ENCODE results near the gene SV2B.

The SV2B gene

DNA sequence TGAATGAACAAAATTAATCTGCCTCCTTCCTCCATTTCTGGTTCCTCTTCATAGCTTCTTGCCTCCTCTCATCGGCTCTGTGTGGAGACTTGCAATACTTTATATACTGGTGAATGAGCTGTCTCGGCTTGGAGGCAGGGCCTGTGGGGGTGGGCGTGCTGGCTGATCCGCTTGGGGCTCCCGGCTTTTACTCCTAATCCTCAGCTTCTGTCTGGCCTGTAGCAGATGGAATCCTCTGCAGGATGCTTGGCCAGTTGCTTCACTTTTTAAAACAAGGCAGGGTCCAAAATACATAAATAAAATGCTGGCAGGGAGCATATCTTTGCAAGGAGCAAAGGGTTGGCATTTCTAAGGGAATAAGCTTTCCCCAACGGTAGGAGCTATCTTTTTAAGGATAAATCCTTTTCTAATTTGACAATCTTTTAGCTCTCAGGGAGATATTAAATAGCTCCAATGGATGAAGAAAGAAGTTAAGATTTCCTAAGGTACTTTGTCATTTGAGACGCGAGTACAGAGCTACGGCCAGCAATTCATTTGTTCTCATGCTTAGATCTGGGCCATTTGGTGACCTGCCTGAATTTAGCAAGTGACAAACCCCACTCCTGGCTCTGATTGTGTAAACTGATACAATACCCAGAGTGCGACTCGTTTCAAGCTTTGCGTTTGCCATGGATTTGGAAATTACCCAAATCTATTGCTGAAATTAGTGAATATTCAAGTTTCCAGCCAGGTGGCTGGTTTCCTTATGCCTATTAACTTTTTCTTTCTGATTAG is 18.9 kb downstream of the SV2B start:
- Histone ChIP-seq H3K9me3 (no peaks in the 10 kb centered on the region), H3K4me3 (ENCODE audit: low read depth, low read length) (no peak overlapping the region), H3K36me3 (no peaks in the 10 kb centered on the region), H3K4me1 (no peaks in the 10 kb centered on the region), H3K27me3 (peaks cover 45% of the 10 kb centered on the region)
- TF ChIP-seq CTCF (IDR thresholded peaks at IDR 0.05; ENCODE audit: low read depth, low read length), result no peak
- no peak for DNase-seq

GRCh38 chr15:91122296-91122695 is 22.2 kb downstream of the SV2B start:
- Histone ChIP-seq H3K9me3 (no peaks in the 10 kb centered on the region), H3K4me3 (ENCODE audit: low read depth, low read length) (no peak overlapping the region), H3K36me3 (no peaks in the 10 kb centered on the region), H3K4me1 (no peaks in the 10 kb centered on the region), H3K27me3 (peaks cover 59% of the 10 kb centered on the region)
- no peak for TF ChIP-seq CTCF (IDR thresholded peaks at IDR 0.05; ENCODE audit: low read depth, low read length)
- no peak for DNase-seq

DNA sequence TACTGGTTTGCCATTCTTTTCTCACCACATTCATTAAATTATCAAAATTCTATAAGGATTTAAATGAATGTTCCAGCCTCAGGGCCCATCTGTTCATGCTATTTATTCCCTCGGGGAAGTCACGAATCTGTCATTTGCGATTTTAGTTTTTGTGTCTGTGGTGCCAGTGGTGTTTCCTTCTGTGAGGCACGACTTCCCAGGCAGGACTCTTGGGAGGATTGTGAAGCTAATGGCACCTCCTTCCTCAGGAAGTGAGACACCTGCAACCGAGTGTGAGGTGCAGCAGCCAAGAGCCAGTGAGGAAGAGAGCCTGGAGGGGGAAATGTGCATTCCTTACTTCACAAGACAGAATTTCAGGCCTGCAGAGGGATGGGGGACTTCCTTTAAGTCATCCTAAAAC is 24.1 kb downstream of the SV2B start:
- Histone ChIP-seq H3K36me3 (no peaks in the 10 kb centered on the region), H3K27me3 (peaks cover 64% of the 10 kb centered on the region), H3K4me3 (ENCODE audit: low read depth, low read length) (no peak overlapping the region), H3K9me3 (no peaks in the 10 kb centered on the region), H3K4me1 (no peaks in the 10 kb centered on the region)
- no peak for TF ChIP-seq CTCF (IDR thresholded peaks at IDR 0.05; ENCODE audit: low read depth, low read length)
- no peak for DNase-seq

GRCh38 chr15:91125162-91125561 is 25.1 kb downstream of the SV2B start:
- peaks cover 64% of the 10 kb centered on the region for H3K27me3 ChIP-seq
- no peak overlapping the region for H3K4me3 ChIP-seq (ENCODE audit: low read depth, low read length)
- no peaks in the 10 kb centered on the region for H3K9me3 ChIP-seq
- no peak for DNase-seq
- no peaks in the 10 kb centered on the region for H3K4me1 ChIP-seq
- H3K36me3 ChIP-seq, result no peaks in the 10 kb centered on the region
- TF ChIP-seq CTCF (IDR thresholded peaks at IDR 0.05; ENCODE audit: low read depth, low read length), result no peak

DNA sequence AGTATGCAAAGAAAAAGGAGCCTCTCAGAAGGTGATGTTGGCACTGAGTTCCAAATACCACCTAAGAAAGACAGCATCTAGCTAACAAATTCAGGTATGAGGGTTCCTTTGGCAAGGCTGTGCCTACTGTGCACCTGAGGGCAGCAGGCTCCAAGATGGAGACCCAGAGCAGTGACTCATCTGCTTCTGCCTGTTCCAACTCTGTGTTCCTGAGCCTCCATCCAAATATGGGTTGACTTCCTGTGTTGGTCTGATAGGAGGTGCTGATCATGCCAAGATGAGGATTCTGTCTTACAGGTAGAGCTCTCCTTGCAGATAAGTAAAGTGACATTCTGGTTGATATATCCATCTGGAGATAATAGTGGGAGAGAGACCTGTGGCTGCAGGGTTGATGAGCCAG is 26.0 kb downstream of the SV2B start:
- Histone ChIP-seq H3K9me3 (no peaks in the 10 kb centered on the region), H3K36me3 (no peaks in the 10 kb centered on the region), H3K27me3 (peaks cover 63% of the 10 kb centered on the region), H3K4me3 (ENCODE audit: low read depth, low read length) (no peak overlapping the region), H3K4me1 (no peaks in the 10 kb centered on the region)
- no peak for TF ChIP-seq CTCF (IDR thresholded peaks at IDR 0.05; ENCODE audit: low read depth, low read length)
- DNase-seq, result no peak

- Histone ChIP-seq H3K9me3 (no peaks in the 10 kb centered on the region), H3K4me1 (no peaks in the 10 kb centered on the region), H3K36me3 (no peaks in the 10 kb centered on the region), H3K4me3 (ENCODE audit: low read depth, low read length) (no peak overlapping the region), H3K27me3 (peaks cover 66% of the 10 kb centered on the region)
- DNase-seq, result no peak
- no peak for TF ChIP-seq CTCF (IDR thresholded peaks at IDR 0.05; ENCODE audit: low read depth, low read length)
These were observed 27.3 kb downstream of the SV2B start for GRCh38 chr15:91127236-91127955.

Data from BE2C (cell line).